ENCODE measurements around the gene UBALD2. TPM values are rescaled to one million over a fixed set of nuclear protein-coding genes. Genes with fewer than 3 reads are reported as not detected.

The UBALD2 gene
- total and polyA plus RNA-seq, 2 of the 8 experiments (the other 6 are each of a cell fraction or from before 2014, with no cell fraction given), result 17.8 to 22.6 TPM

GRCh38 chr17:76265624-76266243 is 586 bp downstream of the UBALD2 start (continued):
- TF ChIP-seq YY1 (IDR thresholded peaks at IDR 0.05; ENCODE audit: low read depth, low read length) (peak; percentile 89), PHF8 (conservative IDR thresholded peaks at IDR 0.05; ENCODE audit: low read depth, low read length) (peak; percentile 19), TAF1 (IDR thresholded peaks at IDR 0.05; ENCODE audit: low read depth, low read length) (peak; percentile 60)

Measured in H1 (cell line).